GM21447 (cell line): ENCODE measurements around the gene ACTN3.
A peak's percentile ranks its signal among the peaks of the same experiment; 100 is the strongest.
"Not testable (repeated sequence)": the region's sequence is repeated elsewhere in the genome, so short reads cannot be mapped to it uniquely, and the experiment has no call there.

Experiments
- ATAC-seq: cut with Tn5 transposase; IDR thresholded peaks from one replicate; pipeline ENCODE4 v1.9.1; 2021; ENCODE audit not compliant: unreplicated experiment

The ACTN3 gene

DNA sequence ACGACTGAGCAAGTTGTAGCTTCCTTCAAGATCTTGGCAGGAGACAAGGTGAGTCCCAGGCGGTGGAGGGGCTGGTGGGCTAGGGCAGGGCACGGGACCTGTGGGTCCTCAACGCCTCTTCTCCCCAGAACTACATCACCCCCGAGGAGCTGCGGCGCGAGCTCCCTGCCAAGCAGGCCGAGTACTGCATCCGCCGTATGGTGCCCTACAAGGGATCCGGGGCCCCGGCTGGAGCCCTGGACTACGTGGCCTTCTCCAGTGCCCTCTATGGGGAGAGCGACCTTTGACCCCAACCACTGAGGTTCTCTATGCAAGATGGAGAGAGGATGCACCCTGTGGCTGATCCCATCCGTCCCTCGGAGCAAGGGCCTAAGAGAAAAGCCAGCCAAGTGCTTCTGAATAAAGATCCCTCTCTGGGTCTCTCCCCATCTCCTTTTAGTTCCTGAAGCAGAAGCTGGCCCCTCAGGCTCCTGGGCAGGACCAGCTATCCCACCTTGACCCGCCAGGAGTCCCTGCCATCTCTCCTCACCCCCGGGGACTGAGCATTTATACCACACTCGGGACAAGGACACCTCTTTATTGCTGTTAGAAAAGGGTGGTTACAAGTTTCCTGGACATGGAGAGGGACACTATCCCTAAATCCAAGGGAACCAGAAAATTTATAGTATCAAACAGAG lies 16.3 kb downstream of the ACTN3 start:
- no peak for ATAC-seq

DNA sequence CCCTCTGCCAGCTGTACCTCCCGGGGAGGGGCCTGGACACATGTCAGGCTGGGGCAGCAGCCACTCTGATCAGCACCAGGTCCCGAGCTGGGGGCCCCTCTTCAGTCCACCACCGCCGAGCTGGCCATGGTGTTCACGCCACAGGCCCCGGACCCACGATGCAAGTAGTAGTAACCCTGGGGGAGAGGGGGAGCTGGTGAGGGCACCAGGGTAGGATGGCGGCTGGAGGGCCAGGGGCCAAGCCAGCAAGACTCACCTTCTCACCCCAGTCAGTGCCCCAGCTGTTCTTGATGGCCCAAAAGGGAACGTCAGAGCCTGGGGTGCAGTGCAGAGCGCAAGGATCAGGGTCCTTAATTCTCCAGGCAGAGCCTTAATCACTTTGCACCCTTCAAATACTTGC lies 17.1 kb downstream of the ACTN3 start:
- ATAC-seq: no peak

DNA sequence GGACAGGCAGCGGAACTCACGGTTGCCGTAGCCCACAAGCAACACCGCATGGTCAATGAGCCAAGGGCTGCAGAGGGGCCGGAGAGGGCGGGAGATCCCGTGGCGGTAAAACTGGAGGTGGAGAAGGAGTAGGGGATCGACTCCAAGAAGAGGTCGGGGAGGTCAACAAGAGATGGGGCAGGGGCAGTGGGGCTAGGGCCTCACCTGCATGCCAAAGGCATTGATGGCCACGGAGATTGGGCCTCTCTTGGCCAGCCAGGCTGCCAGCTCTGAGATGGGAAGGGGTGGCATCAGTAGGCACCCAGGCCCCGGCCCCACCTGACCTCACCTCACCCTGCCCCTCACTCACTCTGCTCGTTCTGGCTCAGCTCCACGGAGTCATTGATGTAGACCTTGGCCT lies 17.8 kb downstream of the ACTN3 start:
- no peak for ATAC-seq

DNA sequence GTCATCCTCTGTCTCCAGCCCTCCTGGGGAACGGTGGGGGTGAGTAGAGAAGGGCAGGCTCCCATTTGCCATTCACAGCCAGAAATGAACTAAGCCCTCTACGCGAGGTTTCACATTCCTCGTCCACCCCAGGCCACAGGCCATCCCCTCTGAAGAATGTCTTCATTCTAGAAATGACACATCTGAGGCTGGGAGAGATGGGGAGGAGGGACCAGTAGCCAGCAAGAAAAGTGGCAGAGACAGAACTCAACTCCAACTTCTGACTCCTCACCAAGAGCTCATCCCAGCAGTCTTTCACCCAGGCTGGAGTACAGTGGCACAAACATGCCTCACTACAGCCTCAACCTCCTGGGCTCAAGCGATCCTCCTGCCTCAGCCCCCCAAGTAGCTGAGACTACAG lies 18.3 kb downstream of the ACTN3 start:
- no peak for ATAC-seq

DNA sequence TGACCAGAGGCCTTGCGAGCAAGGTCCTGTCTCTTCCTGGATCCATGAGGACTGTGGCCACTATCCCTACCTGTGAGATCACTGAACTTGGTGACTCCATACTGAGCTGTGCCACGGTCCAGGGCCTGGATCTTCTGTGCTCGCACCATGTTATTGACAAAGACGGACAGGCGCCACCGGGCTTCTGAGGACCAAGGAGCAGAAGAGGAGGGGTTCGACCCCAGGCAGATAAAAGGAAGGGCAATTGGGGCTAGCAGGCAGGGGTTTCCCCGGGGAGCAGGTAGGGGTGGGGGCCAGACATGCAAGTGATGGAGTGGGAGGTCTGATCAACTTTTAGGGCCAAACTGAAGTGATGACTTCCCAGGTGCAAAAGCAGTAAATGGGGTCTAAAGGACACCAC lies 19.5 kb downstream of the ACTN3 start:
- ATAC-seq: no peak

DNA sequence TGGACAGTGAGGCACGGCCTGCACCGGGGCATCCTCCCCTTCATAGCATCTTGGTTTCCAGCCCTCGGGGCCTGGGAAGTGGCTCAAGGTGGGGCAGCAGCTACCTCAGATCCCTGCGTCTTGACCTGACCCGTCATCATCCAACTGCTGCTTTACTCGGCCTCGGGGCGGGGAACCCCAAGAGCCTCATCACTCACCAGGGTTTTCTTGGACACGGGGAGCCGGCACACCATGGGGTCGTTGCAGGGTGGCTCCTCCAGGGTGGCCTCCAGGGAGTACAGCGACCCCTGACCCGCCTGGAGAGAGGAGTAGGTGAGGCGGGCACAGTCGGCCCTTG lies 21.1 kb downstream of the ACTN3 start:
- no peak for ATAC-seq

DNA sequence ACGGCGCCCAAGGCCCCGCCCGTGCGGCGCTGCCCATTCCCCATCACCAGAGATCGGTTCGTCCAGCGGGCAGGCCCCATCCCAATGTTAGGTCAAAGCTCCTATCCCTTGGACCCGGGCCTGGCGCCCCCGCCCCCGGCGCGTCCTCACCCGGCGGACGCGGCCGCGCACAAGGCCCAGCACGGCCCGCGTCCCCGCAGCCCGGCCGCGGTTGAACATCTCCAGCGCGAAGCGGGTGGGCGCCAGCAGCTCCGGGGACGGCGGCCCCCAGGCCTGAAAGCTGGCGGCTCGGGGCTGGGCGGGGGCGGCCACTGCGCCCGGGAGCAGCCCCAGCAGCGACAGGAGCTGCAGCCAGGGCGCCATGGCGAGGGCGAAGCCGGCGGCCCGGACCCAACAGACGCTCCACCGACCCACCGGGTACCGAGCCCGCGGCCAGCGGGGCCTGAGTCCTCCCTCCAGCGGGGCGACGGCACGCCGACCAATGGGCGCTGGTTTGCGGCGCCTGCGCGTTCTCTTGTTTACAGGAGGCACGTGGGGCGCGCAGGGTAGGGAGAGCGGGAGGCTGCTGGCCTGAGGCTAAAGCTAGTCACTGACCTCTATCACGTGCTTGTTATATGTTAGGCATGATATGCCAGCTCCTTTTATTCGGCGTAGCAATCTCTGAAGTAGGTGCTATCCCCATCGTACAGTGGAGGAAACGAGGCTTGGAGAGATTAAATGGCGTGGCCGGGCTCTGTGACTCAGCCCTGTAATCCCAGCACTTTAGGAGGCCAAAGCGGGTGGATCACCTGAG lies 21.6 kb downstream of the ACTN3 start, which contains the start of gene CTSF:
TSS of gene CTSF (minus strand) at position 483 of the 793 bp plus-strand sequence. CDS start at position 363, 120 bp downstream.
- no peak for ATAC-seq

DNA sequence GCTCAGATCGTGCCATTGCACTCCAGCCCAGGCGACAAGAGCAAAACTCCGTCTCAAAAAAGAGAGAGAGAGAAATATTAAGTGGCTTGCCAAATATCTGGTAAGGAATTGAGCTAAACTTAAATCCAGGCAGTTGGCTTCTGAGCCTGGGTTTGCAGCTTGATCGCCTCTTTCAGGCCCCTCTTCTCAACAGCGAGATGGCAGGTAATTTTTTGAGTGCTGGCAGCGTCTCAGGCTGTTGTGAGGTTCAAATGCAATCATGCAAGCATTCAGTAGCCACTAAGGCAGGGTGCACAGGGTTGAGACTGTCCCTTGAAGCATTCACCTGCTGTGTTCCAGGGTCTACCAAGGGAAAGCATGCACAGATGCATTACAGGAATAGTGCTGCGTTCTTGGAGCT lies 22.4 kb downstream of the ACTN3 start:
- ATAC-seq: no peak

DNA sequence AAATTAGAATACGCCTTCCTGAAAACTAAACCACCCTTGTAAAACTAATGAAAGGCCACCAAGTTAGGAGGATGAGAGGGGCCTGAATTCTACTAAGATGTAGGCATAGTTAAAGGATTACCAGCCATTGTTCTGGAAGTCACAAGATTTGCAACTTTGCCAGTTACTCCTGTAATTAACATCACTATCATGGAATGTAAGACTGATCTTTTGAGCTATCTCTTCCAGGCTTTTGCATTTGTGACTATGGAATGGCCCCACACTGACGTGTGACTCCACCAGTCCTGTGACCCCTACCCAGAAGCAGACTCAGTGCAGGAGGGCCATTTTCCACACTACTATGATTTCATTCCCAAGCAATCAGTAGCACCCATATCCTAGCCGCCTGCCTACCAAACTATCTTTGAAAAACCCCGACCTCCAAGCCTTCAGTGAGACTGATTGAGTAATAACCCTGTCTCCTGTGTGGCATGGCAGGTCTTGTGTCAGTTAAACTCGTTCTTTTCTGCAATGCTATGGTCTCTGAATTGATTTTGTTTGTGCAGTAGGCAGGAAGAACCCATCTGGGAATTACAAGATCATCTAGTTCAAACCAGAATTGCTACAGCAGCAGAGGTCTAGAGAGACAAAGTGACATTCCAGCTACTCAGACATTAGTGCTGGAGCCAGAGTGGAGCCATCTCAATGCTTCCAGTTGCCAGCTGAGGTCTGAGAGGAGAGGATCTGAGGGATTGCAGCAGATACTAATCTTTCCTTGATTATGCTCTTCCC lies 23.6 kb downstream of the ACTN3 start:
- no peak for ATAC-seq

DNA sequence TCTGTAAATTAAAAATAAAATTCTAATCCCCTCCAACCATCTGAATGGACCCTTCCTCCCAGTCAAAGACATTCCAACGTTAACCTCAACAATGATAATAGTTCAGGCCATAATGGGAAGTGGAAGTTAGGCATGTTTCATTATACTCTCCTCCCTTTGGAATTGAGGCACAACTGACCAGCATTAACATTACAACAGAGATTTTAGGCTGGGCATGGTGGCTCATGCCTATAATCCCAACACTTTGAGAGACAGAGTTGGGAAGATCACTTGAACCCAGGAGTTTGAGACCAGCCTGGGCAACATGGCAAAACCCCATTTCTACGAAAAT lies 24.1 kb downstream of the ACTN3 start:
- no peak for ATAC-seq

DNA sequence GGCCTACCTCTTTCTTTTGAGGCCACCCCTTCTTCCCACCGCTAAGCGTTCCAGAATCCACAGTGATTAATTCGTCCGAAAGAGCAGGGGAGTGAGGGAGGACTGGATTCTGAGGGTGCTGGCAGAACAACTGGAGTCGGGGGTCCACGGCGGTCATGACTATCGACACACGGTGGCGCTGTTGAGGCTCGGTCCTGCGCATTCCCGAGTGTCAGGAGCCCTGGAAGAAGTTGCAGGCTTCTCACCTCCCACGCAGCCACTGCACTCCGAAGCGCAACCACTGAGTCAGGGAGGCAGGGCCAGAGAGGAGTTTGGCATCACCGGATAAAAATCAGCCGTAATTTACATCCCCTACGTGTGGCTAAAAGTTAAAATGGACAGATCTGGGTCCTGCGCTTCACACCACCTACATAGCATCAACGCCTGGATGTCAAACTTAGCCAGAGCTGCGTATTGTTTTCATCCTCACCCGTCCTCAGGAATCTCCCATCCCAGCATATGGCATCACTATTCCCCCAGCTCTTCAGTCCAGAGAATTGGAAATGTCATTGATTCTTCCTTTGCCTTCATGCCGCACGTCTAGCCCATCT lies 32.4 kb downstream of the ACTN3 start:
- ATAC-seq: no peak

DNA sequence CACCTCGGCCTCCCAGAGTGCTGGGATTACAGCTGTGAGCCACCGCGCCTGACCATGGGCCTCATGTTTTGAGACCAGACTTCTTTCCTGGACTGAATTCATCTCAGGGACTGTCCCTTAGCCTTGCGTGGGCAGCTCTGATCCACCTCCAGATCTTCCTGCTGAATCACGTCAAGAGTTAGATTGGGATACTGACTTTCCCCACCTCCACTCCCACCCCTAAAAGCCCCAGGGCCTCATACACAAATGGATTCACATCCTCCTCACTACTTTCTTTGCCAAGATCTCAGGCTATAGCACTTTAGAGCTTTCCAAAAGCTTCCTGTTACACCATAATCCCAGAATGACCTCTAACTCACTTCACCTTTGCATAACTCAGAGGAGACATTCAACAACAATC lies 34.1 kb downstream of the ACTN3 start:
- ATAC-seq: no peak

DNA sequence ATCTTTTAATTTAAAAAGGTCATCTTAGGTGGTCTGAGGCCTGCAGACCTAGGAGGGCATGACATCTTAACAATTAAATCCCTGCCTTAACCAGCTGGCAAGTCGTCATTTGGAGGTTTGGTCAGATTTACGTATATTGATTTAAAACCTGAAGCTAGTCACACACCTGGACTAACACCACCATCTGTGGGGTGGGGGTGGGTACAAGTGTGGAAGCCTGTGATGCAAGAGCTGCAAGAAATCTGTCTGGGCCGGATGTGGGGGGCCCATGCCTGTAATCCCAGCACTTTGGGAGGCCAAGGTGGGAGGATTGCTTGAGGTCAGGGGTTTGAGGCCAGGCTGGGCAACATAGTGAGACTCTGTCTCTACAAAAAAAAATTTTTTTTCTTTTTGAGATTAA lies 34.6 kb downstream of the ACTN3 start:
- no peak for ATAC-seq

DNA sequence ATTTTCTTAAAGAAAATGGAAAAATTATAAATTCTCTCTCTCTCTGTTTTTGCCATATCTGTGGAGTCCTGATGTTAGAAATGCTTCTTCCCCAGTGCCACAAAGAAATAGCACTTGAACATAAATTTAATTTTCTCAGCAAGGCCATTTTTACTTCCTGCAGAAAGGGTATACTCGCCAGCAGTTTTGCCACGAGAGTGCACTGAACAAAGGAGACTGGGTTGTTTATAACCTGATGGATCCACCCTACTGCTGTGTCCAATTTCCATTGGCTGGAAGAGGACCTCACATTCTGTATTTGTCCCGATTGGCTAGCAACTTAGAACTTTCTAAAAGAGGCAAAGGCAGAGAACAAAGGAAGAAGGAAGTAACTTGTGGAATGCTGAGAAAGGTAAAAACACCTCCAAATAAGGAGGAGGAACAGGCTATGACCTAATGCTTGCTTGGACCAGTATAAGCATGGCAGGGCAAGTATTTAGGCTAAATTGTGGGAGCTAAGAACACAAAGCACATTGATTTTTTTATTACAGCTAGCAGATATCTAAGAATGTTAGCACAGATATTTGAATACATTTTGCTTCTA lies 36.0 kb downstream of the ACTN3 start:
- ATAC-seq: not testable (repeated sequence)

DNA sequence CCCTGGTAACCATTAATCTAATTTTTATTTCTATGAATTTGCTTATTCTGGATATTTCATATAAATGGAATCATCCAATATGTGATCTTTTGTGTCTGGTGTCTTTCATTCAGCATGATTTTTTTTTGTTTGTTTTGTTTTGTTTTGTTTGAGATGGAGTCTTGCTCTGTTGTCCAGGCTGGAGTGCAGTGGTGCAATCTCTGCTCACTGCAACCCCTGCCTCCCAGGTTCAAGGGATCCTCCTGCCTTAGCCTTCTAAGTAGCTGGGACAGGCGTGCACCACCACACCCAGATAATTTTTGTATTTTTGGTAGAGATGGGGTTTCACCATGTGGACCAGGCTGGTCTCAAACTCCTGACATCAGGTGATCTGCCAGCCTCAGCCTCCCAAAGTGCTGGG lies 38.7 kb downstream of the ACTN3 start:
- ATAC-seq: not testable (repeated sequence)

DNA sequence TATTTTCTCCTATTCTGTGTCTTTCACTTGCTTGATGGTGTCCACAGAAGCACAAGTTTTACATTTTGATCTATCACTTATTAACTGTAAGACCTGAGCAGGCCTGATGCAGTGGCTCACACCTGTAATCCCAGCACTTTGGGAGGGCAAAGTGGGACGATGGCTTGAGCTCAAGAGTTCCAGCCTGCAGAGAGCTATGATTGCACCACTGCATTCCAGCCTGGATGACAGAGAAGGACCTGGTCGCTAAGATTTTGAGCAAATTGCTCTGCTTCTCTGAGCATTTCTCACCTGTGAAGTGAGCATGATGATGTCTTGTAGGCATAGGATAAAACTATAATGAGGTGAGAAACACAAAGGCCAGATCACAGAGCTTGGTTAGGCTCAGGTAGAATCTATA lies 39.4 kb downstream of the ACTN3 start:
- ATAC-seq: no peak

DNA sequence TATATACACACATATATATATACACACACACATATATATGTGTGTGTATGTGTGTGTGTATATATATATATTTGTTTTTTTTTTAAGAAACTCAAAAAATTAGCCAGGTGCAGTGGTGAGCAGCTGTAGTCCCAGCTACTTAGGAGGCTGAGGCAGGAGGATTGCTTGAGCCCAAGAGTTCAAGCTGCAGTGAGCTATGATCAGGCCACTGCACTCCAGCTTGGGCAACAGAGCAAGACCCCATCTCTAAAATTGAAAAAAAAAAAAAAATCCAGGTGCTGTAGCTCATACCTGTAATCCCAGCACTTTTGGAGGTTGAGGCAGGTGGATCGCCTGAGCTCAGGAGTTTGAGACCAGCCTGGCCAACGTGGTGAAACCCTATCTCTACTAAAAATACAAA lies 42.6 kb downstream of the ACTN3 start:
- ATAC-seq: not testable (repeated sequence)

DNA sequence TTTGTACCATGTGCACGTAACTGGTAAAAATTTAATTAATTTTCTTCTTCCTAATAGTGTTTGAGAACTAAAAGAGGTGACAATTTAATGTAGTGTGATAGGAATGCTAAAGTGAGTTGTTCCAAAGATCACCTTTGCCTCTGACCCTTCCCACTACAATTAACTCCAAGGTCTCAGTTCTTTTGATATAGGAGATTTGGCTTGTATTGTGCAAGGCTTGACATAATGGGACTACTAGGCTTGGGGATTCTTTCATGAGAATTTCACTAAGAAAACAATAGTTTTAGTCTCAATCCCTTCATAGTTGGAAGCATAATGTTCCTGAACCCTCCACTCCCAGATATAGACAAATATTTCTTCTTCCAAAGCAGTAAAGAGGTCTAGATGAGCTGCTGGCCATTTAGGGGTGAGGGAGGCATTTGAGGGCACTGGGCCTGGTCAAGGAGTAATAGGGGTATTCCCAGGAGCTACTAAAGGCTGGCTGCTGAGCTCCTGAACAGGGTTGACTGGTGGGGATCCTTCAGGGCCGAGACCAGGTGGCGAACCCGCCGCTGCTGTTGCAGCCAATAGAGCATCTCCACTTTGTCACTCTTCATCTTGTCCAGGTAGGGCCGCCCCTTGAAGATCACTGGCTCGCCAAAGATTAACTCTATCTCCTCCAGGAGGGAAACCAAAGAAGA lies 43.4 kb downstream of the ACTN3 start:
- no peak for ATAC-seq

DNA sequence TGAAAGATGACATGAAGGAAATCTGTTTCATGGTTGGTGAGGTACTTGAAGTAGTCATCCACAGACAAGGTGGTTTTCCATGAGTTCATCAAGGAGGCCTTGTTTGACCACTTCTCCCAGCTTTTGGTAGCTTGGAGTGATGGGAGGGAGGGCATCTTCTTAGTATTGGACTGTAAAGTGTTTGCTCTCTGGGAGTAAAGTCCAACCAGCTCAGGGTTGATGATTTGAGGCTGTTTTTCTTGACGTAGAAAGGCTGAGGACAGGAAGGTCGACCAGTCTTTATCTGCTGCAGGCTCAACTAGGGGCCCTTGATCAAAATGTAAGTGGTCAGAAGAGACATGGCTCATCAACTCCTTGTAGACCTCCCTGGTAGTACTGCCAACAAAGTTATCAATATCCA lies 44.5 kb downstream of the ACTN3 start:
- ATAC-seq: no peak

DNA sequence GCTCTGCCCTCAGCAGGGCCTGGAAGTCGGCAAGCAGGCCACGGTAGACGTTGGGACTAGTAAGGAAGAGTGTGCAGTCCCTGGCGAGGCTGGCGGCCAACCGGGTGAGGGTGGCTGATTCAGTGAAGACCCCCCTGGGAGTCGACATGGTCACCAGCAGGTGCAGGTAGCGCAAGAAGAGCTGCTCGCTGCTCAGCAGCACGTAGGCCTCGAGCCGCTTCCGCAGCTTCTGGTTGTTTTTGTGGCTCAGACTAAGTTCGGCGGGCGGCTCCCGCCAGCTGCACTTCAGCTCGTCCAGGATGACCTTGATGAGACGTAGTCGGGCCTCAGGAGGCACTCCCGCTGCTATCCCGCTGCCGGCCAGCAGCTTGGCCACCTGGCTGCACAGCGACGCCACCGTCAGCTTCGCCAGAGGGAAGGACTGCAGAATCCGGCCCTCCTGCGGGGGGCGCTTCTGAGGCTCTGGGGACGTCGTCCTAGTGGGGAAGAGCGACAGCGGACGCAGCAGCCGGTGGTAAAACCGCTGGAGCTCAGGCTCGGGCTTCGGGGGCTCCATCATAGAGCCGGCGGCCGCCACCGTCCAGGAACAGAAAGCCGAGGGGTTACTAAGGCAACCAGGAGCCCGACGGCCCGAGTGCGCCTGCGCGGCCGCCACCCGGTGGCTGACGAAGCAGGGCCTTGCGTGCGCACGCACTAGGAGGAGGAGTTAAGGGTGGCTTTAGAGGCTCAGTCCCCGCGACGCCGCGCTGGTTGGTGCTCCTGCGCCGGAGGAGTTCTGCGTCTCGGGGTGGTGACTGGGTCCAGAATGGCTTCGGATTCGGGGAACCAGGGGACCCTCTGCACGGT lies 46.0 kb downstream of the ACTN3 start, which contains the start of the genes CCDC87 and CCS:
TSS of gene CCDC87 (minus strand) at position 607 of the 846 bp plus-strand sequence. CDS start at position 559, 48 bp downstream.
TSS of gene CCS (plus strand) at position 729 of the 846 bp plus-strand sequence. CDS start at position 806, 77 bp downstream.
- peak; percentile 87 for ATAC-seq
